T-helper 22 cell (primary cell): ENCODE data around the gene CHST9.
"Not testable (repeated sequence)": the region's sequence is repeated elsewhere in the genome, so short reads cannot be mapped to it uniquely, and the experiment has no call there.

Source experiments
- DNase-seq: peaks from one replicate; pipeline ENCODE4 v3.0.0-alpha.2; 2020; ENCODE audit warnings: low read depth

CHST9 gene

GRCh38 chr18:27004056-27004829 lies 180.9 kb downstream of the CHST9 start:
- DNase-seq: no peak

GRCh38 chr18:26999797-27000196 lies 185.3 kb downstream of the CHST9 start:
- no peak for DNase-seq

GRCh38 chr18:26993568-26993967 lies 191.5 kb downstream of the CHST9 start:
- no peak for DNase-seq

GRCh38 chr18:26992926-26993325 lies 192.2 kb downstream of the CHST9 start:
- DNase-seq: no peak

- no peak for DNase-seq
Measured at GRCh38 chr18:26989842-26990241, 195.3 kb downstream of the CHST9 start.

GRCh38 chr18:26981360-26982082 lies 203.6 kb downstream of the CHST9 start:
- DNase-seq: no peak

- no peak for DNase-seq
Measured at GRCh38 chr18:26978812-26979341, 206.2 kb downstream of the CHST9 start.

- DNase-seq: no peak
Measured at GRCh38 chr18:26977781-26978180, 207.3 kb downstream of the CHST9 start.

- DNase-seq: no peak
Measured at GRCh38 chr18:26976206-26976605, 208.9 kb downstream of the CHST9 start.

GRCh38 chr18:26972549-26972948 lies 212.6 kb downstream of the CHST9 start:
- DNase-seq: not testable (repeated sequence)

GRCh38 chr18:26971409-26971808 lies 213.7 kb downstream of the CHST9 start:
- no peak for DNase-seq

- DNase-seq: no peak
Measured at GRCh38 chr18:26970637-26971036, 214.5 kb downstream of the CHST9 start.

- DNase-seq: no peak
Measured at GRCh38 chr18:26965206-26965605, 219.9 kb downstream of the CHST9 start.

GRCh38 chr18:26963292-26963691 lies 221.8 kb downstream of the CHST9 start:
- no peak for DNase-seq

- no peak for DNase-seq
Measured at GRCh38 chr18:26961839-26962238, 223.3 kb downstream of the CHST9 start.

- DNase-seq: no peak
Measured at GRCh38 chr18:26960911-26961310, 224.2 kb downstream of the CHST9 start.

GRCh38 chr18:26956863-26957262 lies 228.2 kb downstream of the CHST9 start:
- DNase-seq: no peak

GRCh38 chr18:26948703-26949102 lies 236.4 kb downstream of the CHST9 start:
- DNase-seq: no peak

- DNase-seq: no peak
Measured at GRCh38 chr18:26943906-26944305, 241.2 kb downstream of the CHST9 start.

- no peak for DNase-seq
Measured at GRCh38 chr18:26941584-26941983, 243.5 kb downstream of the CHST9 start.

GRCh38 chr18:26940744-26941398 lies 244.2 kb downstream of the CHST9 start:
- DNase-seq: no peak

- DNase-seq: no peak
Measured at GRCh38 chr18:26931659-26932058, 253.4 kb downstream of the CHST9 start.

- no peak for DNase-seq
Measured at GRCh38 chr18:26930630-26931029, 254.5 kb downstream of the CHST9 start.
